ENCODE measurements around the gene B3GNT7.

The B3GNT7 gene

GRCh38 chr2:231396058-231396821 is 730 bp downstream of the B3GNT7 start:
- DNase-seq: peak in 1 of 2 donors; percentile 47
- peak overlapping the region; percentile 35 for H2AFZ ChIP-seq (ENCODE audit: insufficient read depth, low read length, poor library complexity)
- no peak overlapping the region for H4K91ac ChIP-seq (ENCODE audit: low read depth, low read length)
- no peaks in the 10 kb centered on the region for H3K36me3 ChIP-seq (ENCODE audit: control insufficient read depth in 1 of 2, insufficient read depth in 2 of 2, low read length in 2 of 2)
- H3K4me2 ChIP-seq (ENCODE audit: low read length): peak overlapping the region; percentile 71
- no peak overlapping the region for H3K18ac ChIP-seq (ENCODE audit: low read length)
- H3K79me1 ChIP-seq (ENCODE audit: low read length): peaks cover 4% of the 10 kb centered on the region
- no peak overlapping the region for H2AK5ac ChIP-seq (ENCODE audit: low read length)
- no peak overlapping the region for H3K23ac ChIP-seq (ENCODE audit: low read length)
- no peak overlapping the region for H3K27ac ChIP-seq (ENCODE audit: low read depth, low read length)
- H3K4me3 ChIP-seq (ENCODE audit: low read depth, low read length): peak overlapping the region; percentile 57
- no peaks in the 10 kb centered on the region for H3K79me2 ChIP-seq (ENCODE audit: control insufficient read depth, insufficient read depth, low read length, poor library complexity)
- no peak overlapping the region for H2BK12ac ChIP-seq (ENCODE audit: low read length)
- peaks cover 3% of the 10 kb centered on the region for H3K27me3 ChIP-seq (ENCODE audit: insufficient read depth, low read length)
- no peak overlapping the region for H2BK120ac ChIP-seq (ENCODE audit: insufficient read depth, low read length, poor library complexity)
- peaks cover 6% of the 10 kb centered on the region for H3K9me3 ChIP-seq (ENCODE audit: insufficient read depth, low read depth, low read length)
- H4K8ac ChIP-seq (ENCODE audit: low read depth, low read length): no peak overlapping the region
- peaks cover 2 to 3% of the 10 kb centered on the region in 2 experiments for H3K4me1 ChIP-seq (ENCODE audit: control insufficient read depth in 1 of 2, insufficient read depth in 2 of 2, low read length in 2 of 2)
- no peak overlapping the region for H3K4ac ChIP-seq (ENCODE audit: low read depth, low read length)
- H4K12ac ChIP-seq (ENCODE audit: low read depth, low read length): no peak overlapping the region
- H3K9ac ChIP-seq (ENCODE audit: low read length): no peak overlapping the region
- no CpG with 5 or more reads among the region's 41 CpGs for WGBS (ENCODE audit: extremely low coverage, insufficient coverage, insufficient read length)
- no peak overlapping the region for H3K14ac ChIP-seq (ENCODE audit: low read length)
- no peak overlapping the region for H2BK5ac ChIP-seq (ENCODE audit: low read depth, low read length, poor library complexity)

- Histone ChIP-seq H3K27ac (ENCODE audit: low read depth, low read length) (no peak overlapping the region), H2BK5ac (ENCODE audit: low read depth, low read length, poor library complexity) (no peak overlapping the region), H3K4ac (ENCODE audit: low read depth, low read length) (no peak overlapping the region), H3K23ac (ENCODE audit: low read length) (no peak overlapping the region), H4K8ac (ENCODE audit: low read depth, low read length) (no peak overlapping the region), H3K9ac (ENCODE audit: low read length) (no peak overlapping the region), H3K9me3 (ENCODE audit: insufficient read depth, low read depth, low read length) (peaks cover 1% of the 10 kb centered on the region), H3K18ac (ENCODE audit: low read length) (no peak overlapping the region), H3K27me3 (ENCODE audit: insufficient read depth, low read length) (peaks cover 3% of the 10 kb centered on the region), H2BK120ac (ENCODE audit: insufficient read depth, low read length, poor library complexity) (no peak overlapping the region), H3K4me1 (ENCODE audit: control insufficient read depth in 1 of 2, insufficient read depth in 2 of 2, low read length in 2 of 2) (peaks cover 2 to 3% of the 10 kb centered on the region in 2 experiments), H3K79me1 (ENCODE audit: low read length) (peaks cover 4% of the 10 kb centered on the region), H3K36me3 (ENCODE audit: control insufficient read depth in 1 of 2, insufficient read depth in 2 of 2, low read length in 2 of 2) (no peaks in the 10 kb centered on the region), H3K4me3 (ENCODE audit: low read depth, low read length) (no peak overlapping the region), H4K91ac (ENCODE audit: low read depth, low read length) (no peak overlapping the region), H2BK12ac (ENCODE audit: low read length) (no peak overlapping the region), H2AK5ac (ENCODE audit: low read length) (no peak overlapping the region), H3K4me2 (ENCODE audit: low read length) (no peak overlapping the region), H2AFZ (ENCODE audit: insufficient read depth, low read length, poor library complexity) (no peak overlapping the region), H4K12ac (ENCODE audit: low read depth, low read length) (no peak overlapping the region), H3K79me2 (ENCODE audit: control insufficient read depth, insufficient read depth, low read length, poor library complexity) (no peaks in the 10 kb centered on the region), H3K14ac (ENCODE audit: low read length) (no peak overlapping the region)
- no CpG with 5 or more reads among the region's 22 CpGs for WGBS (ENCODE audit: extremely low coverage, insufficient coverage, insufficient read length)
- DNase-seq: no peak
These were observed 1.8 kb downstream of the B3GNT7 start for GRCh38 chr2:231397011-231397927.

- Histone ChIP-seq H4K8ac (ENCODE audit: low read depth, low read length) (no peak overlapping the region), H3K4me2 (ENCODE audit: low read length) (no peak overlapping the region), H3K4me1 (ENCODE audit: control insufficient read depth in 1 of 2, insufficient read depth in 2 of 2, low read length in 2 of 2) (peaks cover 2 to 3% of the 10 kb centered on the region in 2 experiments), H4K12ac (ENCODE audit: low read depth, low read length) (no peak overlapping the region), H3K18ac (ENCODE audit: low read length) (no peak overlapping the region), H3K4me3 (ENCODE audit: low read depth, low read length) (no peak overlapping the region), H2AK5ac (ENCODE audit: low read length) (no peak overlapping the region), H3K36me3 (ENCODE audit: control insufficient read depth in 1 of 2, insufficient read depth in 2 of 2, low read length in 2 of 2) (no peaks in the 10 kb centered on the region), H3K79me1 (ENCODE audit: low read length) (peaks cover 4% of the 10 kb centered on the region), H3K27ac (ENCODE audit: low read depth, low read length) (no peak overlapping the region), H3K4ac (ENCODE audit: low read depth, low read length) (no peak overlapping the region), H3K79me2 (ENCODE audit: control insufficient read depth, insufficient read depth, low read length, poor library complexity) (no peaks in the 10 kb centered on the region), H2BK120ac (ENCODE audit: insufficient read depth, low read length, poor library complexity) (no peak overlapping the region), H3K27me3 (ENCODE audit: insufficient read depth, low read length) (peaks cover 3% of the 10 kb centered on the region), H4K91ac (ENCODE audit: low read depth, low read length) (no peak overlapping the region), H3K9me3 (ENCODE audit: insufficient read depth, low read depth, low read length) (no peaks in the 10 kb centered on the region), H3K23ac (ENCODE audit: low read length) (no peak overlapping the region), H2BK12ac (ENCODE audit: low read length) (no peak overlapping the region), H2AFZ (ENCODE audit: insufficient read depth, low read length, poor library complexity) (no peak overlapping the region), H3K9ac (ENCODE audit: low read length) (no peak overlapping the region), H2BK5ac (ENCODE audit: low read depth, low read length, poor library complexity) (no peak overlapping the region), H3K14ac (ENCODE audit: low read length) (no peak overlapping the region)
- no CpG with 5 or more reads among the region's 28 CpGs for WGBS (ENCODE audit: extremely low coverage, insufficient coverage, insufficient read length)
- no peak for DNase-seq
These were observed 2.4 kb downstream of the B3GNT7 start for GRCh38 chr2:231397928-231398294.

- H3K14ac ChIP-seq (ENCODE audit: low read length): no peak overlapping the region
- no peak overlapping the region for H3K4ac ChIP-seq (ENCODE audit: low read depth, low read length)
- H3K18ac ChIP-seq (ENCODE audit: low read length): no peak overlapping the region
- H3K23ac ChIP-seq (ENCODE audit: low read length): no peak overlapping the region
- no peaks in the 10 kb centered on the region for H3K36me3 ChIP-seq (ENCODE audit: control insufficient read depth in 1 of 2, insufficient read depth in 2 of 2, low read length in 2 of 2)
- peaks cover 3% of the 10 kb centered on the region for H3K27me3 ChIP-seq (ENCODE audit: insufficient read depth, low read length)
- H4K12ac ChIP-seq (ENCODE audit: low read depth, low read length): no peak overlapping the region
- H2BK120ac ChIP-seq (ENCODE audit: insufficient read depth, low read length, poor library complexity): no peak overlapping the region
- DNase-seq: no peak
- H2BK5ac ChIP-seq (ENCODE audit: low read depth, low read length, poor library complexity): no peak overlapping the region
- no peak overlapping the region for H4K8ac ChIP-seq (ENCODE audit: low read depth, low read length)
- peaks cover 4% of the 10 kb centered on the region for H3K79me1 ChIP-seq (ENCODE audit: low read length)
- H3K27ac ChIP-seq (ENCODE audit: low read depth, low read length): no peak overlapping the region
- no peak overlapping the region for H4K91ac ChIP-seq (ENCODE audit: low read depth, low read length)
- no CpG with 5 or more reads among the region's 27 CpGs for WGBS (ENCODE audit: extremely low coverage, insufficient coverage, insufficient read length)
- H2AFZ ChIP-seq (ENCODE audit: insufficient read depth, low read length, poor library complexity): no peak overlapping the region
- H2BK12ac ChIP-seq (ENCODE audit: low read length): no peak overlapping the region
- no peak overlapping the region for H3K4me3 ChIP-seq (ENCODE audit: low read depth, low read length)
- no peaks in the 10 kb centered on the region for H3K79me2 ChIP-seq (ENCODE audit: control insufficient read depth, insufficient read depth, low read length, poor library complexity)
- no peak overlapping the region for H2AK5ac ChIP-seq (ENCODE audit: low read length)
- peaks cover 2 to 3% of the 10 kb centered on the region in 2 experiments for H3K4me1 ChIP-seq (ENCODE audit: control insufficient read depth in 1 of 2, insufficient read depth in 2 of 2, low read length in 2 of 2)
- H3K9me3 ChIP-seq (ENCODE audit: insufficient read depth, low read depth, low read length): no peaks in the 10 kb centered on the region
- no peak overlapping the region for H3K4me2 ChIP-seq (ENCODE audit: low read length)
- no peak overlapping the region for H3K9ac ChIP-seq (ENCODE audit: low read length)
These were observed 3.1 kb downstream of the B3GNT7 start for GRCh38 chr2:231398585-231398984.
